PC-3 (cell line): Measurements from ENCODE around the gene PAGR1. TPM values are rescaled to one million over a fixed set of nuclear protein-coding genes. Genes with fewer than 3 reads are reported as not detected.

Experiments used
- ATAC-seq: fragments of 200-7000 bp; cut with Tn5 transposase; 2 replicates; pipeline ENCODE4 v1.9.1; 2020; ENCODE audit warnings: mild to moderate bottlenecking, moderate library complexity
- BruUV-seq: library from RNA; stranded (reverse); fragments of 400-500 nt; replicated peaks from 2 replicates; lab custom pipeline; 2021; lab: Mats Ljungman, UMichigan
- CTCF ChIA-PET: fragments of 300-600 bp; sonication (Branson Sonifier 250); formaldehyde crosslinking; loops from one replicate; lab custom pipeline; 2022; ENCODE audit warnings: antibody characterized with exemption; lab: Charles Lee
- POLR2A ChIA-PET: fragments of 300-600 bp; sonication (Branson Sonifier 250); formaldehyde crosslinking; loops from one replicate; lab custom pipeline; 2022; ENCODE audit warnings: antibody characterized with exemption; ENCODE audit not compliant: unreplicated experiment; lab: Charles Lee
- DNase-seq: peaks from one replicate; pipeline ENCODE4 v3.0.0-alpha.2; 2015
- H2AFZ ChIP-seq: fragments of 300-600 bp; sonication (generic); 2 replicates; pipeline ENCODE4 v1.6.0; 2016; ENCODE audit warnings: antibody characterized with exemption, low read length
- H3F3A ChIP-seq: fragments of 300-600 bp; sonication (generic); one replicate; pipeline ENCODE4 v1.6.0; 2017; ENCODE audit warnings: antibody characterized with exemption, low read length, control low read depth, mild to moderate bottlenecking; ENCODE audit not compliant: unreplicated experiment
- H3K27ac ChIP-seq: fragments of 300-600 bp; sonication (generic); 2 replicates; pipeline ENCODE4 v1.5.1; 2016; ENCODE audit warnings: mild to moderate bottlenecking, low read length
- H3K27me3 ChIP-seq: fragments of 300-600 bp; sonication (generic); 2 replicates; pipeline ENCODE4 v1.6.1; 2016; ENCODE audit warnings: low read length, mixed read lengths
- H3K36me3 ChIP-seq: fragments of 300-600 bp; sonication (generic); 2 replicates; pipeline ENCODE4 v1.6.1; 2016; ENCODE audit warnings: low read depth, mixed run types, low read length, mixed read lengths
- H3K4me1 ChIP-seq: fragments of 300-600 bp; sonication (generic); 2 replicates; pipeline ENCODE4 v1.5.1; 2016; ENCODE audit warnings: low read length; ENCODE audit not compliant: insufficient read depth
- H3K4me2 ChIP-seq: fragments of 300-600 bp; sonication (generic); 2 replicates; pipeline ENCODE4 v1.6.0; 2016; ENCODE audit warnings: low read length
- H3K4me3 ChIP-seq: fragments of 300-600 bp; sonication (generic); 2 replicates; pipeline ENCODE4 v1.5.1; 2016; ENCODE audit warnings: mild to moderate bottlenecking, low read length, mixed read lengths
- H3K79me2 ChIP-seq: fragments of 300-600 bp; sonication (generic); 2 replicates; pipeline ENCODE4 v1.6.1; 2017; ENCODE audit warnings: low read length, mixed read lengths
- H3K9ac ChIP-seq: fragments of 300-600 bp; sonication (generic); 2 replicates; pipeline ENCODE4 v1.6.0; 2016; ENCODE audit warnings: mild to moderate bottlenecking, low read length
- H3K9me2 ChIP-seq: fragments of 300-600 bp; sonication (generic); replicated peaks from 2 replicates; pipeline ENCODE4 v1.6.1; 2016; ENCODE audit warnings: mixed run types, low read length, mixed read lengths
- H3K9me3 ChIP-seq: fragments of 300-600 bp; sonication (generic); 2 replicates; pipeline ENCODE4 v1.6.1; 2016; ENCODE audit warnings: low read length, mixed read lengths
- H4K20me1 ChIP-seq: fragments of 300-600 bp; sonication (generic); 2 replicates; pipeline ENCODE4 v1.6.1; 2016; ENCODE audit warnings: low read length, mixed read lengths
- EZH2 ChIP-seq: fragments of 300-600 bp; sonication (generic); IDR thresholded peaks from one replicate; pipeline ENCODE4 v1.6.1; 2017; ENCODE audit warnings: antibody characterized with exemption, mild to moderate bottlenecking, low read length; ENCODE audit not compliant: unreplicated experiment
- EZH2phosphoT487 ChIP-seq: fragments of 300-600 bp; sonication (generic); IDR thresholded peaks from 2 replicates; pipeline ENCODE4 v1.6.1; 2018; ENCODE audit warnings: mild to moderate bottlenecking, antibody characterized with exemption, low read length, borderline replicate concordance
- intact Hi-C: fragments of 100-400 bp; cut with micrococcal nuclease; formaldehyde crosslinking; loops from 2 replicates; pipeline ENCODE4 v1.9.0; 2023
- total RNA-seq: library from RNA; depleted of rRNA; stranded (reverse); fragments of >200 nt; gene quantifications from 2 replicates; pipeline ENCODE4 v1.2.3, GENCODE V29; 2014
- TF ChIP-seq, protein P1 (sequence below): fragments of 300-600 bp; sonication (generic); conservative IDR thresholded peaks from 2 replicates; pipeline ENCODE4 v1.5.1; 2017; ENCODE audit warnings: antibody characterized with exemption, low read depth, mild to moderate bottlenecking, low read length

PAGR1 gene
- total RNA-seq, 1 experiment from 2014 or later, result 53.8 TPM

DNA sequence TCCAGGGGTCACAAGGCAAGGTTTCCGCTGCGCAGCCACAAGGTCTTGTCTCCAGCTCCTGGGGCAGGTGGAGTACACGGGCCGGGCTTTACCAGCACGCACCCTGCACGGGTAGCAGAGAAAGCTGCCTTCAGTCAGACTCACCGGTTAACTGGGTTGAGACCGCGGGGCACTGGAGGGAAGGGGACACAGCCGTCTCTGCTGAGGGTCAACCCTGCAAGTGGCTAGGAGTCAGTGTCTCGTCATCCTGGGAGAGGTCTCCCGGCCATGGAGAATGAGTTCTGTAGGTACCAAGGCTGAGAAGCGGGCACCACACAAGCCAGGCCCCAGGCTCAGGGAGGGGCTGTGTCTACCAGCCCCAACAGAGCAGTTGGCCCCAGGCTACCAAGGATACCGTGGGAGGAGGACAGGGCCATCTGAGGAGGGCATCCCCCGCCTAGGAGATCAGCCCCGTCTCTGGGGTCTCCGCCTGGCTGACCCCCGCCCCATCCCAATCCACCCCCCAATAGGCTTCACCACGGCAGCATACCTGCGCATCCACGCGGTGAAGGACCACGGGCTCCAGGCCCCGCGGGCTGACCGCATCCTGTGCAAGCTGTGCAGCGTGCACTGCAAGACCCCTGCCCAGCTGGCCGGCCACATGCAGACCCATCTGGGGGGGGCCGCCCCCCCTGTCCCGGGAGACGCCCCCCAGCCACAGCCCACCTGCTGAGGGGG, 6.8 kb upstream of the PAGR1 start:
- H3K36me3 ChIP-seq, result no peaks in the 10 kb centered on the region; the same call in 1 of the 2 replicates
- intact Hi-C loops, result loop anchor here (5.0 kb wide), 1 partner anchor 107 kb away; no protein-coding TSS in a partner anchor
- peaks cover 35% of the 10 kb centered on the region for H3K79me2 ChIP-seq
- H3K9me2 ChIP-seq, result no peaks in the 10 kb centered on the region
- H3K9me3 ChIP-seq, result no peaks in the 10 kb centered on the region
- H3K4me2 ChIP-seq, result peak overlapping the region; percentile 97
- peak overlapping the region; percentile 83 for H3K9ac ChIP-seq
- H3K4me1 ChIP-seq, result peaks cover 39% of the 10 kb centered on the region
- peak overlapping the region; percentile 83 for H3K4me3 ChIP-seq
- ATAC-seq, result no peak
- no peaks in the 10 kb centered on the region for H3K27me3 ChIP-seq
- TF ChIP-seq EZH2 (no peak), EZH2phosphoT487 (no peak)
- TF ChIP-seq, protein P1, sequence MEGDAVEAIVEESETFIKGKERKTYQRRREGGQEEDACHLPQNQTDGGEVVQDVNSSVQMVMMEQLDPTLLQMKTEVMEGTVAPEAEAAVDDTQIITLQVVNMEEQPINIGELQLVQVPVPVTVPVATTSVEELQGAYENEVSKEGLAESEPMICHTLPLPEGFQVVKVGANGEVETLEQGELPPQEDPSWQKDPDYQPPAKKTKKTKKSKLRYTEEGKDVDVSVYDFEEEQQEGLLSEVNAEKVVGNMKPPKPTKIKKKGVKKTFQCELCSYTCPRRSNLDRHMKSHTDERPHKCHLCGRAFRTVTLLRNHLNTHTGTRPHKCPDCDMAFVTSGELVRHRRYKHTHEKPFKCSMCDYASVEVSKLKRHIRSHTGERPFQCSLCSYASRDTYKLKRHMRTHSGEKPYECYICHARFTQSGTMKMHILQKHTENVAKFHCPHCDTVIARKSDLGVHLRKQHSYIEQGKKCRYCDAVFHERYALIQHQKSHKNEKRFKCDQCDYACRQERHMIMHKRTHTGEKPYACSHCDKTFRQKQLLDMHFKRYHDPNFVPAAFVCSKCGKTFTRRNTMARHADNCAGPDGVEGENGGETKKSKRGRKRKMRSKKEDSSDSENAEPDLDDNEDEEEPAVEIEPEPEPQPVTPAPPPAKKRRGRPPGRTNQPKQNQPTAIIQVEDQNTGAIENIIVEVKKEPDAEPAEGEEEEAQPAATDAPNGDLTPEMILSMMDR, result no peak
- POLR2A ChIA-PET, result interaction anchor here (1.0 kb wide), 1 partner anchor 11 kb away, joined by 3 read pairs; no protein-coding TSS in a partner anchor
- 0 out of 2 replicates have a peak, but pooled peaks cover 6% of the 10 kb centered on the region for H4K20me1 ChIP-seq
- DNase-seq, result no peak
- CTCF ChIA-PET, result interaction anchor here (0.6 kb wide), 1 partner anchor 30 kb away, joined by 6 read pairs; no protein-coding TSS in a partner anchor
- BruUV-seq, result TSS peak; percentile 12
- no peaks in the 10 kb centered on the region for H3F3A ChIP-seq
- H2AFZ ChIP-seq, result no peak overlapping the region
- H3K27ac ChIP-seq, result peak overlapping the region; percentile 73; the same call in 1 of the 2 replicates

DNA sequence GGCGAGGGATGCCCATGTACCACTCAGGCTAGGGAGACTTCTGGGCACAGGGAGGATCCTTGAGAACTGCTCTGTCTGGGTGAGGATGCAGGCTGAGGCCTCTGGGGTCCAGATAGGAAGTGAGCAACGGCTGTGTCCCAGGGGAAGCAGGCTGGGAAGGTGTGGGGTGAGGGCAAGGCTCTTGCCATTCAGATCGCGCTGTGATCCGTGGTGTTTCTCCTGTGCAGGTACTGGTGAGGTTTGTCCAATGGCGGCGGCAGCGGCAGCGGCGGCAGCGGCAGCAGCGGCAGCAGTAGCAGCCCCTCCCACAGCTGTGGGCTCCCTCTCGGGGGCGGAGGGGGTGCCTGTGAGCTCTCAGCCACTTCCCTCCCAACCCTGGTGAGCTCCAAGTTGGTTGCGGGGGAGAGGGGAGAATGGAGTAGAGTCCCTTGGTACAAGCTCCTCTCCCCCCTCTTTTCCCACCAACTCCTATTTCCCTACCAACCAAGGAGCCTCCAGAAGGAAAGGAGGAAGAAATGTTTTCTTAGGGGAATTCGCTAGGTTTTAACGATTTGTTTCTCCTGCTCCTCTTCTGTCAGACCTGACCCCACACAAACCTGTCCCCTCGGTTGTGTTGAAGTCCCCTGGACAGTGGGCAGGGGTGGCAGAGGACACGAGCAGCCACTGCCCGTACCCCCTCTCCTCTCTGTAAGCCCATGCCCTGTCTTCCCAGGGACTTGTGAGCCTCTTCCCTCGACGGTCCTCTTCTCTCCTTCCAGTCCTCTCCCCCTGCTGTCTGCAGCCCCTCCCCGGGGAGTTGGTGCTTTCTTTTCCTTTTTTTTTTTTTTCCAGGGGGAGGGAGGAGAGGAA, 5.9 kb upstream of the PAGR1 start:
- Histone ChIP-seq H4K20me1 (0 out of 2 replicates have a peak, but pooled peaks cover 6% of the 10 kb centered on the region), H3K4me2 (peak overlapping the region; percentile 97), H3K27me3 (no peaks in the 10 kb centered on the region), H3K27ac (peak overlapping the region; percentile 41), H3K36me3 (no peaks in the 10 kb centered on the region; the same call in 1 of the 2 replicates), H3F3A (no peaks in the 10 kb centered on the region), H3K79me2 (peaks cover 35% of the 10 kb centered on the region), H3K4me1 (peaks cover 35% of the 10 kb centered on the region), H3K9me3 (no peaks in the 10 kb centered on the region), H3K4me3 (peak overlapping the region; percentile 83), H2AFZ (no peak overlapping the region), H3K9ac (no peak overlapping the region), H3K9me2 (no peaks in the 10 kb centered on the region)
- TF ChIP-seq EZH2, result no peak
- TF ChIP-seq, protein P1, result no peak
- TF ChIP-seq EZH2phosphoT487, result no peak
- BruUV-seq, result no TSS peak
- intact Hi-C loops, result loop anchor here (5.0 kb wide), 1 partner anchor 108 kb away; no protein-coding TSS in a partner anchor
- ChIA-PET POLR2A (no interaction called here), CTCF (no interaction called here)
- ATAC-seq (no peak), DNase-seq (peak; percentile 17)
